A549 (cell line): ENCODE measurements around the gene AAK1. TPM values are rescaled to one million over a fixed set of nuclear protein-coding genes. Genes with fewer than 3 reads are reported as not detected.

Experiments
- ATAC-seq, 2 experiments: fragments of 200-7000 bp in 1 of 2; fragments of >200 bp in 1 of 2; cut with Nextera tagmentation in 1 of 2; cut with Tn5 transposase in 1 of 2; 3 replicates each; pipeline versions ENCODE4 v1.8.0 to v1.9.1; 2018 to 2020; ENCODE audit warnings: mild to moderate bottlenecking in 1 of 2, moderate library complexity in 1 of 2
- CTCF ChIA-PET: fragments of 300-600 bp; sonication (Branson Sonifier 250); formaldehyde crosslinking; extraction: SDS; loops from one replicate; lab custom pipeline; 2021; ENCODE audit warnings: antibody characterized with exemption, inconsistent platforms; lab: Yijun Ruan, JAX
- POLR2A ChIA-PET: fragments of 350-600 bp; formaldehyde crosslinking; extraction: SDS; loops from one replicate; lab custom pipeline; 2021; ENCODE audit warnings: antibody characterized with exemption, inconsistent platforms; lab: Yijun Ruan, JAX
- DNase-seq, 2 experiments: peaks; one replicate each; pipeline versions ENCODE4 v3.0.0 to v3.0.0-alpha.2; 2011 to 2016; ENCODE audit warnings: low read depth in 1 of 2, low spot score in 1 of 2
- FAIRE-seq: peaks from 2 replicates; lab custom pipeline; 2011; peaks lifted over from hg19 to GRCh38; lab: Jason Lieb, UNC
- H3K27ac ChIP-seq, 2 experiments: fragments of >200 bp; sonication (Bioruptor Twin); formaldehyde crosslinking; 3 replicates each; pipeline ENCODE4 v1.5.1; 2016 to 2017
- H3K4me1 ChIP-seq: fragments of >200 bp; sonication (Bioruptor Twin); formaldehyde crosslinking; 3 replicates; pipeline ENCODE4 v1.6.1; 2016
- H3K4me2 ChIP-seq: fragments of >200 bp; sonication (Bioruptor Twin); formaldehyde crosslinking; 3 replicates; pipeline ENCODE4 v1.6.1; 2016
- H3K4me3 ChIP-seq: fragments of >200 bp; sonication (Bioruptor Twin); formaldehyde crosslinking; 3 replicates; pipeline ENCODE4 v1.5.1; 2016
- H3K9me3 ChIP-seq: fragments of >200 bp; sonication (Bioruptor Twin); formaldehyde crosslinking; 3 replicates; pipeline ENCODE4 v1.6.1; 2016
- CBX8 ChIP-seq: fragments of 200-600 bp; sonication (generic); IDR thresholded peaks from 2 replicates; pipeline ENCODE4 v1.6.1; 2016
- CHD2 ChIP-seq: fragments of 150-350 bp; IDR thresholded peaks from 2 replicates; pipeline ENCODE4 v1.6.1; 2014; ENCODE audit warnings: low read length; ENCODE audit not compliant: partially characterized antibody
- CHD4 ChIP-seq: fragments of 200-600 bp; sonication (generic); IDR thresholded peaks from 2 replicates; pipeline ENCODE4 v1.6.1; 2016; ENCODE audit warnings: antibody characterized with exemption, mild to moderate bottlenecking, borderline replicate concordance
- EHMT2 ChIP-seq: fragments of 200-600 bp; sonication (generic); IDR thresholded peaks from 2 replicates; pipeline ENCODE4 v1.6.1; 2016; ENCODE audit warnings: antibody characterized with exemption, low read depth, mild to moderate bottlenecking, moderate library complexity
- GATA3 ChIP-seq: IDR thresholded peaks from 2 replicates; pipeline ENCODE4 v1.6.1; 2012; ENCODE audit warnings: borderline replicate concordance
- HOXA7 ChIP-seq: fragments of 250-450 bp; sonication (Bioruptor Pico); IDR thresholded peaks from 2 replicates; pipeline ENCODE4 v1.5.0; 2020; ENCODE audit warnings: mild to moderate bottlenecking, moderate library complexity
- HOXB13 ChIP-seq: fragments of 250-450 bp; sonication (Bioruptor Pico); IDR thresholded peaks from 2 replicates; pipeline ENCODE4 v1.5.0; 2020; ENCODE audit warnings: low read depth, mild to moderate bottlenecking, moderate library complexity
- HOXB5 ChIP-seq: fragments of 250-450 bp; sonication (Bioruptor Pico); IDR thresholded peaks from 2 replicates; pipeline ENCODE4 v1.5.0; 2020; ENCODE audit warnings: mild to moderate bottlenecking, moderate library complexity
- MAZ ChIP-seq: fragments of 150-350 bp; IDR thresholded peaks from 2 replicates; pipeline ENCODE4 v1.6.1; 2014; ENCODE audit warnings: antibody characterized with exemption, low read depth, low read length, borderline replicate concordance
- NPAS2 ChIP-seq: fragments of 250-450 bp; sonication (Bioruptor Pico); IDR thresholded peaks from 2 replicates; pipeline ENCODE4 v1.8.0; 2022; ENCODE audit warnings: mild to moderate bottlenecking, moderate library complexity, borderline replicate concordance
- NR3C1 ChIP-seq: fragments of >200 bp; sonication (Bioruptor Twin); formaldehyde crosslinking; IDR thresholded peaks from 3 replicates; pipeline ENCODE4 v1.6.1; 2017
- POLR2AphosphoS2 ChIP-seq: conservative IDR thresholded peaks from 2 replicates; pipeline ENCODE4 v1.6.1; 2012; ENCODE audit warnings: low read length, improper control_type of control experiment, inconsistent platforms
- RARB ChIP-seq: fragments of 250-450 bp; sonication (Bioruptor Pico); IDR thresholded peaks from 2 replicates; pipeline ENCODE4 v1.8.0; 2021; ENCODE audit warnings: mild to moderate bottlenecking, moderate library complexity
- RFX5 ChIP-seq: fragments of 450-650 bp; IDR thresholded peaks from 2 replicates; pipeline ENCODE4 v1.7.1; 2014; ENCODE audit warnings: antibody characterized with exemption, mild to moderate bottlenecking, moderate library complexity
- SMC3 ChIP-seq: fragments of >200 bp; sonication (Bioruptor Twin); formaldehyde crosslinking; IDR thresholded peaks from 3 replicates; pipeline ENCODE4 v1.6.1; 2018; ENCODE audit warnings: inconsistent platforms
- TFCP2L1 ChIP-seq: fragments of 250-450 bp; sonication (Bioruptor Pico); IDR thresholded peaks from 2 replicates; pipeline ENCODE4 v1.5.0; 2021; ENCODE audit warnings: mild to moderate bottlenecking
- ZSCAN20 ChIP-seq: fragments of 250-450 bp; sonication (Bioruptor Pico); IDR thresholded peaks from 2 replicates; pipeline ENCODE4 v1.8.0; 2022; ENCODE audit warnings: mild to moderate bottlenecking, moderate library complexity
- WGBS: methylation state at CpG from one replicate; pipeline ENCODE4 v1.1.6; 2017; ENCODE audit errors: missing lambda C conversion rate; 5-methylcytosine and 5-hydroxymethylcytosine counted together
- polyA plus RNA-seq, 4 experiments: library from polyadenylated mRNA; depleted of rRNA in 3 of 4; stranded (reverse); fragments of >200 nt; fragmentation: RNase III in 1 of 4; extraction: RNeasy Plus Mini Kit Qiagen cat#74134 plus additional on column Dnase treatment in 1 of 4; gene quantifications; 2 replicates in 3 of 4; 3 replicates in 1 of 4; pipeline ENCODE4 v1.2.3, GENCODE V29; 2011 to 2017
- TF ChIP-seq, protein P1 (sequence below): IDR thresholded peaks from 2 replicates; pipeline ENCODE4 v1.6.1; 2012; ENCODE audit warnings: low read depth, borderline replicate concordance
- TF ChIP-seq, protein P2 (sequence below): IDR thresholded peaks from 2 replicates; pipeline ENCODE4 v1.6.1; 2012
- TF ChIP-seq, protein P3 (sequence below): fragments of 250-450 bp; sonication (Bioruptor Pico); IDR thresholded peaks from 2 replicates; pipeline ENCODE4 v1.5.0; 2020; ENCODE audit warnings: low read depth, mild to moderate bottlenecking, moderate library complexity
- TF ChIP-seq, protein P4 (sequence below): fragments of 150-350 bp; IDR thresholded peaks from 2 replicates; pipeline ENCODE4 v1.6.1; 2014; ENCODE audit warnings: low read depth, mild to moderate bottlenecking, low read length
- TF ChIP-seq, protein P5 (sequence below): fragments of >200 bp; sonication (Bioruptor Twin); formaldehyde crosslinking; IDR thresholded peaks from 2 replicates; pipeline ENCODE4 v1.6.1; 2016

The AAK1 gene
- polyA plus RNA-seq, 2 of the 4 experiments (the other 2 are of a cell fraction), result 15.9 to 25.7 TPM

DNA sequence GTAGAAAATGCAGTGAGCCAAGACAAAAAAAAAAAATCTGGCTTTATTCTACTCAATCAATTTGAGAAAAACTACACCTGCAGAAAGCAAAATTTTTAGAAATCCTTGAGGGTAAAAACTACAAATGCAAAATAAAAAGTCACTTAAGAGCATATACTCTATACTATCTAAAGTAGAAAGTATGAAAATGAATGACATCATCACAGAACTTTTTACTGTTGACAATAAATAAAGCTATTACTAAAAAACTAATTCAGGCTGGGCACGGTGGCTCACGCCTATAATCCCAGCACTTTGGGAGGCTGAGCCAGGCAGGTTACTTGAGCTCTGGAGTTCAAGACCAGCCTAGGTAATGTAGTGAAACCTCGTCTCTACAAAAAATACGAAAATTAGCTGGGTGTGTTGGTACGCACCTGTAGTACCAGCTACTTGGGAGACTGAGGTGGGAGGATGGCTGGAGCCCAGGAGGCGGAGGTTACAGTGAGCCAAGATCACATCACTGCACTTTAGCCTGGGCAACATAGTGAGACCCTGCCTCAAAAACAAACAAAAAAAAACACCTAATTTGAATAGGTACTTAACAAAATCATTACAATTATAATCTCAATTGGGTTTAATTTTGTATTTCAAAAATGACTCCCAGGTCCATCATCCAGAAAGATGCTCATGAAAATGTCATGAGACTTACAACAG is 213.9 kb downstream of the AAK1 start:
- Histone ChIP-seq H3K4me1 (peaks cover 8% of the 10 kb centered on the region; the same call in 2 of the 3 replicates), H3K4me3 (no peak overlapping the region), H3K9me3 (no peaks in the 10 kb centered on the region), H3K4me2 (no peak overlapping the region), H3K27ac (no peak overlapping the region)
- ChIA-PET POLR2A (no interaction called here), CTCF (interaction anchor here (0.6 to 2.9 kb wide), 3 partner anchors 8 to 71 kb away, joined by 3 to 6 read pairs (median 4); no protein-coding TSS in a partner anchor)
- FAIRE-seq (no peak), DNase-seq (no peak), ATAC-seq (no peak)
- 90% methylated on average over 6 of the region's 6 CpGs for WGBS
- no peak for TF ChIP-seq HOXB5
- TF ChIP-seq NPAS2, result no peak
- no peak for TF ChIP-seq EHMT2
- no peak for TF ChIP-seq POLR2AphosphoS2
- TF ChIP-seq, protein P1, sequence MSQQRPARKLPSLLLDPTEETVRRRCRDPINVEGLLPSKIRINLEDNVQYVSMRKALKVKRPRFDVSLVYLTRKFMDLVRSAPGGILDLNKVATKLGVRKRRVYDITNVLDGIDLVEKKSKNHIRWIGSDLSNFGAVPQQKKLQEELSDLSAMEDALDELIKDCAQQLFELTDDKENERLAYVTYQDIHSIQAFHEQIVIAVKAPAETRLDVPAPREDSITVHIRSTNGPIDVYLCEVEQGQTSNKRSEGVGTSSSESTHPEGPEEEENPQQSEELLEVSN, result no peak
- TF ChIP-seq MAZ, result no peak
- TF ChIP-seq GATA3, result no peak
- TF ChIP-seq, protein P2, sequence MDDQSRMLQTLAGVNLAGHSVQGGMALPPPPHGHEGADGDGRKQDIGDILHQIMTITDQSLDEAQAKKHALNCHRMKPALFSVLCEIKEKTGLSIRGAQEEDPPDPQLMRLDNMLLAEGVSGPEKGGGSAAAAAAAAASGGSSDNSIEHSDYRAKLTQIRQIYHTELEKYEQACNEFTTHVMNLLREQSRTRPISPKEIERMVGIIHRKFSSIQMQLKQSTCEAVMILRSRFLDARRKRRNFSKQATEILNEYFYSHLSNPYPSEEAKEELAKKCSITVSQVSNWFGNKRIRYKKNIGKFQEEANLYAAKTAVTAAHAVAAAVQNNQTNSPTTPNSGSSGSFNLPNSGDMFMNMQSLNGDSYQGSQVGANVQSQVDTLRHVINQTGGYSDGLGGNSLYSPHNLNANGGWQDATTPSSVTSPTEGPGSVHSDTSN, result no peak
- no peak for TF ChIP-seq RFX5
- TF ChIP-seq CBX8, result no peak
- TF ChIP-seq, protein P3, sequence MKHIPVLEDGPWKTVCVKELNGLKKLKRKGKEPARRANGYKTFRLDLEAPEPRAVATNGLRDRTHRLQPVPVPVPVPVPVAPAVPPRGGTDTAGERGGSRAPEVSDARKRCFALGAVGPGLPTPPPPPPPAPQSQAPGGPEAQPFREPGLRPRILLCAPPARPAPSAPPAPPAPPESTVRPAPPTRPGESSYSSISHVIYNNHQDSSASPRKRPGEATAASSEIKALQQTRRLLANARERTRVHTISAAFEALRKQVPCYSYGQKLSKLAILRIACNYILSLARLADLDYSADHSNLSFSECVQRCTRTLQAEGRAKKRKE, result no peak
- TF ChIP-seq, protein P4, sequence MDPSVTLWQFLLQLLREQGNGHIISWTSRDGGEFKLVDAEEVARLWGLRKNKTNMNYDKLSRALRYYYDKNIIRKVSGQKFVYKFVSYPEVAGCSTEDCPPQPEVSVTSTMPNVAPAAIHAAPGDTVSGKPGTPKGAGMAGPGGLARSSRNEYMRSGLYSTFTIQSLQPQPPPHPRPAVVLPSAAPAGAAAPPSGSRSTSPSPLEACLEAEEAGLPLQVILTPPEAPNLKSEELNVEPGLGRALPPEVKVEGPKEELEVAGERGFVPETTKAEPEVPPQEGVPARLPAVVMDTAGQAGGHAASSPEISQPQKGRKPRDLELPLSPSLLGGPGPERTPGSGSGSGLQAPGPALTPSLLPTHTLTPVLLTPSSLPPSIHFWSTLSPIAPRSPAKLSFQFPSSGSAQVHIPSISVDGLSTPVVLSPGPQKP, result no peak
- TF ChIP-seq ZSCAN20 (CRISPR knock-in tag), result no peak
- TF ChIP-seq RARB (CRISPR knock-in tag), result no peak
- TF ChIP-seq SMC3, result no peak
- TF ChIP-seq, all 56 proteins: peak for 0

DNA sequence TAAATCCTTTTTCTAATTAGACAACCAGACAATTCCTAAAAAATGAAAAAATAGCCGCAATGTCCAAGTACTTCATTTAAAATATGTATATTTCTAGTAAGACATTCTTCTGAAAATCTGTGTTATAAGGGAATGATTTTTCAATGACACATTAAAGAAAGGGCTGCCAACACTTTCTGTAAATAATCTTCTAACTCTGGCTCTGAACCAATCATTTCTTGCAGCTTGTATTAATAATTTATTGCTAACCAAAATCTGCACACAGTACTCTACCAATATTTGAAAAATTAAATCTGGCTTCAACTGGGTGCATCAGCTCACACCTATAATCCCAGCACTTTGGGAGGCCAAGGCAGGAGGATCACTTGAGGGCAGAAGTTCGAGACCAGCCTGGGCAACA is 214.6 kb downstream of the AAK1 start:
- ATAC-seq, result no peak
- H3K27ac ChIP-seq, result no peak overlapping the region
- WGBS, result 89% methylated on average over 2 of the region's 2 CpGs
- no peaks in the 10 kb centered on the region for H3K9me3 ChIP-seq
- ChIA-PET CTCF (interaction anchor here (0.6 to 2.5 kb wide), 3 partner anchors 7 to 11 kb away, joined by 3 to 11 read pairs (median 4); partner anchors contain the start of gene NFU1), POLR2A (no interaction called here)
- peaks cover 8% of the 10 kb centered on the region; the same call in 2 of the 3 replicates for H3K4me1 ChIP-seq
- DNase-seq, result no peak
- no peak for FAIRE-seq
- H3K4me3 ChIP-seq, result no peak overlapping the region
- H3K4me2 ChIP-seq, result no peak overlapping the region
- no peak for TF ChIP-seq RARB (CRISPR knock-in tag)
- no peak for TF ChIP-seq NPAS2
- TF ChIP-seq, all 56 proteins: peak for 0

DNA sequence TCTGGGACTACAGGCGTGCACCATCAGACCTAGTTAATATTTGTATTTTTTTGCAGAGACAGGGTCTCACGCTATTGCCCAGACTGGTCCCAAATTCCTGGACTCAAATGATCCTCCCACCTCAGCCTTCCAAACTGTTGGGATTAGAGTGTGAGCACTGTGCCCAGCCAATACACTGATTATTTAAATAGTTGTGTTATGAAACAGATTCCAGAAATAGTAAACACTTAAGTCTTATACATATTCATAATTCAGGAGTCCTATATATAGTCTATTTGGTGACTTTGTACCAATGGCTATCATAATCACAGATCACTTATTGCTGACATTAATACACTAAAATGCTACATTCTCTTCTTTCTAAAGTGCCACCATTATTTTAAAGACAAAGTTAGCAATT is 219.1 kb downstream of the AAK1 start:
- H3K4me1 ChIP-seq, result peaks cover 7% of the 10 kb centered on the region; the same call in 2 of the 3 replicates
- H3K4me2 ChIP-seq, result no peak overlapping the region
- WGBS, result 95% methylated on average over 2 of the region's 2 CpGs
- DNase-seq, result no peak
- CTCF ChIA-PET, result no interaction called here
- H3K4me3 ChIP-seq, result no peak overlapping the region
- no peaks in the 10 kb centered on the region for H3K9me3 ChIP-seq
- ATAC-seq, result no peak
- TF ChIP-seq HOXA7 (CRISPR knock-in tag) (no peak), HOXB13 (CRISPR knock-in tag) (no peak), CHD2 (no peak), CHD4 (no peak), TFCP2L1 (CRISPR knock-in tag) (no peak), NR3C1 (no peak)
- TF ChIP-seq, protein P5, sequence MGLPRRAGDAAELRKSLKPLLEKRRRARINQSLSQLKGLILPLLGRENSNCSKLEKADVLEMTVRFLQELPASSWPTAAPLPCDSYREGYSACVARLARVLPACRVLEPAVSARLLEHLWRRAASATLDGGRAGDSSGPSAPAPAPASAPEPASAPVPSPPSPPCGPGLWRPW, result no peak
- POLR2A ChIA-PET, result interaction anchor here (0.7 kb wide), 1 partner anchor 9 kb away, joined by 3 read pairs; no protein-coding TSS in a partner anchor
- no peak overlapping the region for H3K27ac ChIP-seq
- FAIRE-seq, result no peak
